Endothelial cell of hepatic sinusoid (primary cell): Measurements from ENCODE around the gene ZNF493.

Experiments used
- in situ Hi-C: cut with HindIII; loops from 2 replicates; pipeline ENCODE4 v1.10.0; 2017; ENCODE audit warnings: low sequenced_read_pairs

The ZNF493 gene

DNA sequence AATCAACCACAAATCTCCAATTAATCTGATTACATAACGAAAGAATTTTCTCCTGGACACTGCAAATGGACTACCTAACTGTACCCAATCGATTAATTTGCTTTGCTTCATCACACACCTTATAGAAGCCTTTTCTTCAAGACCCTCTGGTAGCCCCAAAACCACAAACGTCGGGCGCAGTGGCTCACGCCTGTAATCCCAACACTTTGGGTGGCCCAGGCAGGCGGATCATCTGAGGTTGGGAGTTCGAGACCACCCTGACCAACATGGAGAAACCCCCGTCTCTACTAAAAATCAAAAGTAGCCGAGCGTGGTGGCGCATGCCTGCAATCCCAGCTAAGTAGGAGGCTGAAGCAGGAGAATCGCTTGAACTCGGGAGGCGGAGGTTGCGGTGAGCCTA is 65.6 kb downstream of the ZNF493 start:
- in situ Hi-C loops, result no loop called here

GRCh38 chr19:21463449-21464105 is 66.6 kb downstream of the ZNF493 start:
- in situ Hi-C loops, result no loop called here

DNA sequence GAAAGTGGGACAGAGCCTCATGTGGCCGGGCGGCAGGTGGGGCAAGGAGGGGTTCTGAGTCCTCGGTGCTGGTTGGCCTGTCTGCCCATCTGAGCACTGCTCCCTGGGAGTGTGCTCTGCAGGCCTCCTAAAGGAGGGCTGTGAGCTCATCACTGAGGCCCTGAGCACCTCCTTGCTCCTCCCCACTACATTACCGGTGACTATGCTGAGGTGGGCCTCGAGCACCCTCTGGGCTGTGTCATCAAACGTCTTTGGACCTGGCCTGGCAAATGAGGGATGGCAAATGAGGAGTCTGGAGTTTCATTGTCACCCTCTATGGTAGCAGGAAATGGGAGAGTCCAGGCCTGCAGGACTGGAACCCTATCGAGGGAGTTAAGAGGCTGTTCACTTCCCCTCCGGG is 69.7 kb downstream of the ZNF493 start:
- in situ Hi-C loops, result no loop called here

DNA sequence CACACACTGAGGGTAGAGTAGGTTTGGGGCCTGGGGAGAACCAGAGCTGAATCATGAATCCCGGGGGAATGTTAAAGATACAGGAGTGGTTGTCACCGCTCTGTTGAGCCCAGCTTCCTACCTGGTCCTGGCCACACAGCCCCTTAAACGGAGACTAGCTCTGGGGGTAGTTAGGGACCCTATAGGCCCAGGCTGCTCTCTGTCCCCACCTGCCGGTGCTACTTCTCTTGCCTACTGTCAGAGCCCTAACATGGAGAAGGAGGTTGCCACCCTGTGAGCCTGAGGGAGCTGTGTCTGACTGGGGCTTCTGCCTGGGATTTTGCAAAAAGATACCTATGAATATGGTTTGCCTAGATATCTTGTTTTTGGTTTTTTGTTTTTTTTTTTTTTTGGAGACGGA is 71.9 kb downstream of the ZNF493 start:
- in situ Hi-C loops, result no loop called here

- in situ Hi-C loops, result no loop called here
Measured at GRCh38 chr19:21472507-21472906, 75.6 kb downstream of the ZNF493 start.

GRCh38 chr19:21474671-21475181 is 77.8 kb downstream of the ZNF493 start:
- in situ Hi-C loops, result no loop called here
